ENCODE measurements around the gene PTPN2. TPM values are rescaled to one million over a fixed set of nuclear protein-coding genes. Genes with fewer than 3 reads are reported as not detected.
A peak's percentile ranks its signal among the peaks of the same experiment; 100 is the strongest.

PTPN2 gene
- total RNA-seq, 1 donor from 2014 or later: 25.9 TPM

GRCh38 chr18:12786669-12787068 lies 97.4 kb downstream of the PTPN2 start:
- peaks cover 2% of the 10 kb centered on the region for H3K36me3 Mint-ChIP-seq (ENCODE audit: low read depth, unreplicated experiment)
- peaks cover 2% of the 10 kb centered on the region for H3K27me3 Mint-ChIP-seq (ENCODE audit: low read depth, unreplicated experiment)

GRCh38 chr18:12783524-12783923 lies 100.5 kb downstream of the PTPN2 start:
- no peaks in the 10 kb centered on the region for H3K27me3 ChIP-seq (ENCODE audit: insufficient read depth, low read length)
- H3K27ac ChIP-seq (ENCODE audit: low read depth, low read length): no peak overlapping the region
- peaks cover 2% of the 10 kb centered on the region for H3K36me3 Mint-ChIP-seq (ENCODE audit: low read depth, unreplicated experiment)
- H3K9ac ChIP-seq (ENCODE audit: low read length): no peak overlapping the region
- no peaks in the 10 kb centered on the region for H3K79me2 ChIP-seq (ENCODE audit: insufficient read depth, low read length)
- no peaks in the 10 kb centered on the region for H3K9me3 ChIP-seq (ENCODE audit: insufficient read depth, low read depth, low read length)
- FAIRE-seq (no peak), DNase-seq (ENCODE audit: low read depth) (no peak)
- H3K4me1 Mint-ChIP-seq (ENCODE audit: low read depth, unreplicated experiment): peaks cover 5% of the 10 kb centered on the region
- no peak overlapping the region for H3K4me2 ChIP-seq (ENCODE audit: low read length)
- H3K4me3 ChIP-seq (ENCODE audit: insufficient read depth, low read depth, low read length): no peak overlapping the region
- no peak for TF ChIP-seq EZH2 (IDR thresholded peaks at IDR 0.05; ENCODE audit: insufficient read depth, low read length)
- TF ChIP-seq, protein P1, sequence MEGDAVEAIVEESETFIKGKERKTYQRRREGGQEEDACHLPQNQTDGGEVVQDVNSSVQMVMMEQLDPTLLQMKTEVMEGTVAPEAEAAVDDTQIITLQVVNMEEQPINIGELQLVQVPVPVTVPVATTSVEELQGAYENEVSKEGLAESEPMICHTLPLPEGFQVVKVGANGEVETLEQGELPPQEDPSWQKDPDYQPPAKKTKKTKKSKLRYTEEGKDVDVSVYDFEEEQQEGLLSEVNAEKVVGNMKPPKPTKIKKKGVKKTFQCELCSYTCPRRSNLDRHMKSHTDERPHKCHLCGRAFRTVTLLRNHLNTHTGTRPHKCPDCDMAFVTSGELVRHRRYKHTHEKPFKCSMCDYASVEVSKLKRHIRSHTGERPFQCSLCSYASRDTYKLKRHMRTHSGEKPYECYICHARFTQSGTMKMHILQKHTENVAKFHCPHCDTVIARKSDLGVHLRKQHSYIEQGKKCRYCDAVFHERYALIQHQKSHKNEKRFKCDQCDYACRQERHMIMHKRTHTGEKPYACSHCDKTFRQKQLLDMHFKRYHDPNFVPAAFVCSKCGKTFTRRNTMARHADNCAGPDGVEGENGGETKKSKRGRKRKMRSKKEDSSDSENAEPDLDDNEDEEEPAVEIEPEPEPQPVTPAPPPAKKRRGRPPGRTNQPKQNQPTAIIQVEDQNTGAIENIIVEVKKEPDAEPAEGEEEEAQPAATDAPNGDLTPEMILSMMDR (IDR thresholded peaks at IDR 0.05; ENCODE audit: insufficient read depth, low read depth, low read length): no peak
- H3K27ac Mint-ChIP-seq (ENCODE audit: unreplicated experiment): no peak overlapping the region
- H4K20me1 ChIP-seq (ENCODE audit: insufficient read depth, low read length): no peaks in the 10 kb centered on the region
- no peaks in the 10 kb centered on the region for H3K4me1 ChIP-seq (ENCODE audit: insufficient read depth, low read length)
- H2AFZ ChIP-seq (ENCODE audit: low read depth, low read length): no peak overlapping the region
- H3K9me3 Mint-ChIP-seq (ENCODE audit: unreplicated experiment): peaks cover 3% of the 10 kb centered on the region
- H3K36me3 ChIP-seq (ENCODE audit: insufficient read depth, low read length): no peaks in the 10 kb centered on the region
- peaks cover 14% of the 10 kb centered on the region for H3K27me3 Mint-ChIP-seq (ENCODE audit: low read depth, unreplicated experiment)
- H3K4me3 Mint-ChIP-seq (ENCODE audit: unreplicated experiment): no peak overlapping the region

More at GRCh38 chr18:12786669-12787068, 97.4 kb downstream of the PTPN2 start:
- FAIRE-seq (no peak), DNase-seq (ENCODE audit: low read depth) (no peak)
- H3K4me3 ChIP-seq (ENCODE audit: insufficient read depth, low read depth, low read length): no peak overlapping the region
- Mint-ChIP-seq H3K9me3 (ENCODE audit: unreplicated experiment) (no peaks in the 10 kb centered on the region), H3K4me3 (ENCODE audit: unreplicated experiment) (no peak overlapping the region), H3K27ac (ENCODE audit: unreplicated experiment) (no peak overlapping the region), H3K4me1 (ENCODE audit: low read depth, unreplicated experiment) (peaks cover 5% of the 10 kb centered on the region)
- TF ChIP-seq, protein P1 (IDR thresholded peaks at IDR 0.05; ENCODE audit: insufficient read depth, low read depth, low read length): no peak
- no peak for TF ChIP-seq EZH2 (IDR thresholded peaks at IDR 0.05; ENCODE audit: insufficient read depth, low read length)
- H3K4me2 ChIP-seq (ENCODE audit: low read length): no peak overlapping the region
- no peaks in the 10 kb centered on the region for H3K79me2 ChIP-seq (ENCODE audit: insufficient read depth, low read length)
- no peak overlapping the region for H3K9ac ChIP-seq (ENCODE audit: low read length)
- H3K4me1 ChIP-seq (ENCODE audit: insufficient read depth, low read length): no peaks in the 10 kb centered on the region
- H2AFZ ChIP-seq (ENCODE audit: low read depth, low read length): no peak overlapping the region
- no peak overlapping the region for H3K27ac ChIP-seq (ENCODE audit: low read depth, low read length)
- H4K20me1 ChIP-seq (ENCODE audit: insufficient read depth, low read length): no peaks in the 10 kb centered on the region
- no peaks in the 10 kb centered on the region for H3K36me3 ChIP-seq (ENCODE audit: insufficient read depth, low read length)
- no peaks in the 10 kb centered on the region for H3K9me3 ChIP-seq (ENCODE audit: insufficient read depth, low read depth, low read length)
- no peaks in the 10 kb centered on the region for H3K27me3 ChIP-seq (ENCODE audit: insufficient read depth, low read length)

- Mint-ChIP-seq H3K4me3 (ENCODE audit: unreplicated experiment) (no peak overlapping the region), H3K27me3 (ENCODE audit: low read depth, unreplicated experiment) (peaks cover 20% of the 10 kb centered on the region), H3K4me1 (ENCODE audit: low read depth, unreplicated experiment) (peaks cover 5% of the 10 kb centered on the region), H3K9me3 (ENCODE audit: unreplicated experiment) (peaks cover 3% of the 10 kb centered on the region), H3K36me3 (ENCODE audit: low read depth, unreplicated experiment) (peaks cover 2% of the 10 kb centered on the region), H3K27ac (ENCODE audit: unreplicated experiment) (peak overlapping the region; percentile 43)
- H3K9me3 ChIP-seq (ENCODE audit: insufficient read depth, low read depth, low read length): no peaks in the 10 kb centered on the region
- H3K4me2 ChIP-seq (ENCODE audit: low read length): no peak overlapping the region
- no peaks in the 10 kb centered on the region for H3K4me1 ChIP-seq (ENCODE audit: insufficient read depth, low read length)
- no peaks in the 10 kb centered on the region for H3K36me3 ChIP-seq (ENCODE audit: insufficient read depth, low read length)
- no peaks in the 10 kb centered on the region for H3K27me3 ChIP-seq (ENCODE audit: insufficient read depth, low read length)
- no peak overlapping the region for H2AFZ ChIP-seq (ENCODE audit: low read depth, low read length)
- no peak overlapping the region for H3K4me3 ChIP-seq (ENCODE audit: insufficient read depth, low read depth, low read length)
- TF ChIP-seq EZH2 (IDR thresholded peaks at IDR 0.05; ENCODE audit: insufficient read depth, low read length): no peak
- TF ChIP-seq, protein P1 (IDR thresholded peaks at IDR 0.05; ENCODE audit: insufficient read depth, low read depth, low read length): no peak
- H3K27ac ChIP-seq (ENCODE audit: low read depth, low read length): no peak overlapping the region
- H4K20me1 ChIP-seq (ENCODE audit: insufficient read depth, low read length): no peaks in the 10 kb centered on the region
- FAIRE-seq: no peak
- no peak for DNase-seq (ENCODE audit: low read depth)
- no peaks in the 10 kb centered on the region for H3K79me2 ChIP-seq (ENCODE audit: insufficient read depth, low read length)
- H3K9ac ChIP-seq (ENCODE audit: low read length): no peak overlapping the region
Measured at GRCh38 chr18:12782521-12782920, 101.5 kb downstream of the PTPN2 start.

Data from astrocyte (in vitro differentiated cells and primary cell).